Activated CD4-positive, alpha-beta memory T cell treated with anti-CD3 and anti-CD28 coated beads for 36 hours (primary cell): ENCODE data around the gene BHLHE40. TPM values are rescaled to one million over a fixed set of nuclear protein-coding genes. Genes with fewer than 3 reads are reported as not detected.

Experiments
- CTCF ChIA-PET: fragments of 350-600 bp; sonication (Branson Sonifier 250); formaldehyde crosslinking; loops from one replicate; lab custom pipeline; 2021; ENCODE audit warnings: antibody characterized with exemption, inconsistent platforms; lab: Charles Lee
- POLR2A ChIA-PET: fragments of 350-600 bp; sonication (Branson Sonifier 250); formaldehyde crosslinking; loops from one replicate; lab custom pipeline; 2021; ENCODE audit warnings: antibody characterized with exemption; lab: Charles Lee
- DNase-seq: peaks from one replicate; pipeline ENCODE4 v3.0.0-alpha.2; 2020
- H3K27ac Mint-ChIP-seq: one replicate; pipeline ENCODE4 v1.8.0; 2021; ENCODE audit warnings: mixed read lengths
- H3K27me3 Mint-ChIP-seq: one replicate; pipeline ENCODE4 v1.8.0; 2021; ENCODE audit warnings: mixed read lengths
- H3K36me3 Mint-ChIP-seq: one replicate; pipeline ENCODE4 v1.8.0; 2021; ENCODE audit warnings: mixed read lengths
- H3K4me1 Mint-ChIP-seq: one replicate; pipeline ENCODE4 v1.8.0; 2021; ENCODE audit warnings: low read depth, mixed read lengths
- H3K4me3 Mint-ChIP-seq: one replicate; pipeline ENCODE4 v1.8.0; 2021; ENCODE audit warnings: mild to moderate bottlenecking, mixed read lengths
- H3K9me3 Mint-ChIP-seq: one replicate; pipeline ENCODE4 v1.8.0; 2021; ENCODE audit warnings: mixed read lengths
- intact Hi-C: fragments of 100-400 bp; cut with micrococcal nuclease; formaldehyde crosslinking; loops from one replicate; pipeline ENCODE4 v1.15.1; 2023
- total RNA-seq, 2 experiments: library from RNA; stranded (reverse); gene quantifications; one replicate each; pipeline ENCODE4 v1.2.3, GENCODE V29; 2021

The BHLHE40 gene
- total RNA-seq, 2 experiments from 2014 or later = 188 to 195 TPM

DNA sequence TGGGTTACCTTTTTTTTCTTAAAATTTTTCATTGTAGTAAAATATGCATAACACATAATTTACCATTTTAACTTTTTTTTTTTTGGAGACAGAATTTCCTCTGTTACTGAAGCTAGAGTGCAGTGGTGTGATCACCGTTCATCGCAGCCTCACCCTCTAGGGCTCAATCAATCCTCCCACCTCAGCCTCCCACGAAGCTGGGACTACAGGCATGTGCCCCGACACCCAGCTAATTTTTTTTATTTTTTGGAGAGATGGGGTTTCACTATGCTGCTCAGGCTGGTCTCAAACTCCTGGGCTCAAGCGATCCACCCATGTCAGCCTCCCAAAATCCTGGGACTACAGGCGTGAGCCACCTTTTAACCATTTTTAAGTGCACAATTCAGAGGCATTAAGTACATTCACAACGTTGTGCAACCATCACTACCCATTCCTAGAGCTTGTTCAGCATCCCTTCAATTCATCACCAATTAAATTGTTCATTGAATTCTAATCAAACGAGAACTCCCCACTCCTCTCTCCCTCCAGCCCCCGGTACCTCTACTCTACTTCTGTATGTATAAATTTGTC lies 44.6 kb downstream of the BHLHE40 start:
- H3K36me3 Mint-ChIP-seq = no peaks in the 10 kb centered on the region
- no peak overlapping the region for H3K4me3 Mint-ChIP-seq
- no peak for DNase-seq
- peak overlapping the region; percentile 66 for H3K27ac Mint-ChIP-seq
- intact Hi-C loops = loop anchor here (2.0 to 10.0 kb wide), 4 partner anchors 125 to 599 kb away; partner anchors contain the start of gene ITPR1
- peaks cover 70% of the 10 kb centered on the region for H3K4me1 Mint-ChIP-seq
- POLR2A ChIA-PET = interaction anchor here (1.2 to 13.1 kb wide), 6 partner anchors 13 to 202 kb away, joined by 4 to 263 read pairs (median 14); partner anchors contain the start of gene BHLHE40
- CTCF ChIA-PET = interaction anchor here (1.1 to 9.8 kb wide), 4 partner anchors 16 to 312 kb away, joined by 3 to 181 read pairs (median 20); partner anchors contain the start of gene BHLHE40
- no peaks in the 10 kb centered on the region for H3K9me3 Mint-ChIP-seq
- no peaks in the 10 kb centered on the region for H3K27me3 Mint-ChIP-seq

DNA sequence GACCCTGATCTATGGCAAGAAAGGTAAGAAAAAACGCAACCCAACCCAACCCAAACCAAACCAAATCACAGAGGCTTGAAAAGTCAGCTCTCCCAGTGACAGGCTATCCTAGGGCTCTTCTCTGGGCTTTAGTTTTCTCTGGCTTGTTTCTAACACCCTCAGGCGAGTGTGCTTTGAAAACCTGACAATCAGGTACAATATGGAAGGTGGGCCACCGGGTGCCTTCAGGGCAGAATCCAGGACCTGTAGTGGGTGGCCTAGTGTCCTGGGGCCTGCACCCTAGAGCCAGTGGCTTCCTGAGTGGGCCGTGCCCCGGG lies 46.8 kb downstream of the BHLHE40 start:
- H3K4me3 Mint-ChIP-seq = peak overlapping the region; percentile 35
- H3K27me3 Mint-ChIP-seq = no peaks in the 10 kb centered on the region
- CTCF ChIA-PET = interaction anchor here (0.6 to 9.8 kb wide), 23 partner anchors 9 to 317 kb away, joined by 3 to 181 read pairs (median 5); partner anchors contain the start of gene BHLHE40
- intact Hi-C loops = loop anchor here (1.0 to 10.0 kb wide), 3 partner anchors 31 to 601 kb away; no protein-coding TSS in a partner anchor
- peak overlapping the region; percentile 70 for H3K27ac Mint-ChIP-seq
- no peaks in the 10 kb centered on the region for H3K9me3 Mint-ChIP-seq
- peaks cover 56% of the 10 kb centered on the region for H3K4me1 Mint-ChIP-seq
- H3K36me3 Mint-ChIP-seq = no peaks in the 10 kb centered on the region
- POLR2A ChIA-PET = interaction anchor here (0.8 to 13.1 kb wide), 4 partner anchors 9 to 205 kb away, joined by 3 to 263 read pairs (median 4); partner anchors contain the start of gene BHLHE40
- DNase-seq = no peak

DNA sequence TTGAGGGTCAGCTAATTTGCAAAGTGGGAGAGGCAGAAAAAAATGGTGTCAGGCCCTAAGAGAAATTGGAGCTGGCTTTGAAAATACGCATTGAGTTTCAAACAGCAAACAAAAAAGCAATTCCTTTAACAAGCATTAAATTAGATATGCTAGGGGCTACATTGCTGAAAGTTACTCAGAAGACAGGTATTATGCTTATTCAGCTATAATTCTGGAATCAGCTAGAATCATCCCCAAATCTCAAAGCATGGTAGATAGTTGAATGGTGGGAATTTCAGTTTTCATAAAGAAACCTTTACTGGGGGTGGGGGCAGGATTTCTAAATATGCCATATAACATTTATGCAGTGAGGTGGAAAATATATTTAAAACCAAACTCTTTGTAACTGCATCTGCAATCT lies 50.5 kb downstream of the BHLHE40 start:
- Mint-ChIP-seq H3K27me3 (no peaks in the 10 kb centered on the region), H3K4me1 (peaks cover 24% of the 10 kb centered on the region), H3K4me3 (no peak overlapping the region), H3K27ac (no peak overlapping the region), H3K36me3 (no peaks in the 10 kb centered on the region), H3K9me3 (no peaks in the 10 kb centered on the region)
- ChIA-PET POLR2A (interaction anchor here (1.2 kb wide), 1 partner anchor 50 kb away, joined by 4 read pairs; no protein-coding TSS in a partner anchor), CTCF (interaction anchor here (0.8 to 4.0 kb wide), 3 partner anchors 28 to 318 kb away, joined by 3 to 17 read pairs (median 3); no protein-coding TSS in a partner anchor)
- DNase-seq = no peak
- intact Hi-C loops = loop anchor here (10.0 kb wide), 1 partner anchor 605 kb away; no protein-coding TSS in a partner anchor

DNA sequence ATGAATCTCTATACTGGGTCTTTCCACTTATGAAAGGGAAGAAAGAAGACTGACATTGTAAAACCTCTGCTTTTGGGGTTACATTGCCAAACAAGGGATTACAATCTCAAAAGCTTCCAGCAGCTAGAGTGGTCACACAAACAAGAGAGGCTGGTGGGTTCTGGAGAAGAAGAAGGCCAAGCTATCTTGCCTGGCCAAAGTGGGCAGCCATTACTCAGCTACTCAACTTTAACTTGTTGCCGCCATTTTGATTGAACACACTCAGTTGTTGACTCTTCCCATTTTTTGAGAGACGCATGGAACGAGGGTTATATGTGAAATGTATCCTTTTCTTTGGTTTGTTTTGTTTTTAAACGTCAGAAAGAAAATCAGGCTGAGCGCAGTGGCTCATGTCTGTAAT lies 50.9 kb downstream of the BHLHE40 start:
- H3K4me3 Mint-ChIP-seq = no peak overlapping the region
- no peak for DNase-seq
- POLR2A ChIA-PET = interaction anchor here (1.2 kb wide), 1 partner anchor 50 kb away, joined by 4 read pairs; no protein-coding TSS in a partner anchor
- no peaks in the 10 kb centered on the region for H3K9me3 Mint-ChIP-seq
- no peak overlapping the region for H3K27ac Mint-ChIP-seq
- no peaks in the 10 kb centered on the region for H3K27me3 Mint-ChIP-seq
- intact Hi-C loops = no loop called here
- H3K36me3 Mint-ChIP-seq = no peaks in the 10 kb centered on the region
- CTCF ChIA-PET = interaction anchor here (0.8 to 4.0 kb wide), 2 partner anchors 29 to 319 kb away, joined by 3 to 17 read pairs; no protein-coding TSS in a partner anchor
- peaks cover 21% of the 10 kb centered on the region for H3K4me1 Mint-ChIP-seq

DNA sequence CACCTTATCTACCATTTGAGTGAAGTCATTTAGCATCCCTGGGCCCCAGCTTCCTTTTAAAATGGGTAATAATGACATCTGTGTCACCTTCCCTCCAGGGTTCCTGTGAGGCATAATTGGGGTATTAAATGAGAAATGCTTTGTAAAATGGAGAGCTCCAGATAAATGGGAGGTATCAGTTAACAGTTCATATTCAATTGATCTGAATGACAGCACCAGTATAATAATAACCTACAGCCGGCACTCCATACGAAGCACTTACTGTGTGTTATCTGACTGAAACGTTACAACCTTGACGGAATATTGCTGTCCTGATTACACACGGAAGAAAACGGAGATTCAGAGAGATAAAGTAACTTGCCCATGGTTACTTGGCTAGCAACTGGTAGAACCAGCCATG lies 53.6 kb downstream of the BHLHE40 start:
- ChIA-PET CTCF (interaction anchor here (1.2 to 4.0 kb wide), 2 partner anchors 318 to 321 kb away, joined by 3 to 17 read pairs; no protein-coding TSS in a partner anchor), POLR2A (no interaction called here)
- H3K36me3 Mint-ChIP-seq = no peaks in the 10 kb centered on the region
- H3K4me3 Mint-ChIP-seq = no peak overlapping the region
- no peaks in the 10 kb centered on the region for H3K27me3 Mint-ChIP-seq
- no peak overlapping the region for H3K27ac Mint-ChIP-seq
- no peak for DNase-seq
- no peaks in the 10 kb centered on the region for H3K9me3 Mint-ChIP-seq
- intact Hi-C loops = no loop called here
- peaks cover 19% of the 10 kb centered on the region for H3K4me1 Mint-ChIP-seq

Other genes with a start within 250 kb of the BHLHE40 start
- gene ARL8B, start 142.9 kb downstream of the BHLHE40 start, total RNA-seq = 10 to 100 TPM; 55.4 to 58.5 TPM
- gene EDEM1, start 208.3 kb downstream of the BHLHE40 start, total RNA-seq = 100 to 1,000 TPM; 192 to 203 TPM